HCT116 (cell line): ENCODE measurements around the gene RFX8. TPM values are rescaled to one million over a fixed set of nuclear protein-coding genes. Genes with fewer than 3 reads are reported as not detected.

Experiments
- ATAC-seq: fragments of 200-7000 bp; cut with Tn5 transposase; 2 replicates; pipeline ENCODE4 v1.9.1; 2020; ENCODE audit warnings: mild to moderate bottlenecking, moderate library complexity
- BruUV-seq: library from RNA; stranded (reverse); fragments of 400-500 nt; replicated peaks from 2 replicates; lab custom pipeline; 2021; lab: Mats Ljungman, UMichigan
- CTCF ChIA-PET: fragments of 300-600 bp; sonication (Branson Sonifier 250); formaldehyde crosslinking; loops from one replicate; lab custom pipeline; 2021; ENCODE audit warnings: antibody characterized with exemption; lab: Charles Lee
- POLR2A ChIA-PET: fragments of 300-600, 350-600 bp; sonication (Branson Sonifier 250); formaldehyde crosslinking; loops from one replicate; lab custom pipeline; 2021; ENCODE audit warnings: antibody characterized with exemption; lab: Charles Lee
- RAD21 ChIA-PET, 2 experiments: fragments of 300-600 bp; sonication (Branson Sonifier 250); formaldehyde crosslinking; loops; one replicate each; lab custom pipeline; 2023; ENCODE audit warnings: low total read pairs in 2 of 2; ENCODE audit not compliant: uncharacterized antibody in 2 of 2, unreplicated experiment in 2 of 2, low non-redundant PET in 1 of 2; lab: Charles Lee
- DNase-seq: peaks from one replicate; pipeline ENCODE4 v3.0.0-alpha.2; 2010; ENCODE audit warnings: low read depth, low spot score
- H2AFZ ChIP-seq: fragments of 200-600 bp; shearing (Covaris generic), sonication (generic); 2 replicates; pipeline ENCODE4 v1.6.1; 2017; ENCODE audit warnings: low read depth, mixed run types, mixed read lengths, antibody characterized with exemption, low read length; ENCODE audit not compliant: poor library complexity, severe bottlenecking
- H3K27ac ChIP-seq: 2 replicates; pipeline ENCODE4 v1.5.1; 2012; ENCODE audit warnings: low read depth, low read length
- H3K27me3 ChIP-seq: fragments of 200-600 bp; sonication (generic); 2 replicates; pipeline ENCODE4 v1.6.1; 2016; ENCODE audit warnings: mixed run types, low read length, mixed read lengths; ENCODE audit not compliant: insufficient read depth
- H3K36me3 ChIP-seq, 2 experiments: fragments of 200-500 bp in 1 of 2; fragments of 200-600 bp in 1 of 2; sonication (Bioruptor generic) in 1 of 2; sonication (generic) in 1 of 2; 2 replicates each; pipeline versions ENCODE4 v1.5.1 to v1.6.1; 2014 to 2016; ENCODE audit warnings: low read length in 2 of 2, inconsistent platforms in 1 of 2, mixed read lengths in 1 of 2, mixed run types in 1 of 2; ENCODE audit not compliant: insufficient read depth in 2 of 2, control insufficient read depth in 1 of 2
- H3K4me1 ChIP-seq, 2 experiments: fragments of 200-600 bp in 1 of 2; sonication (generic) in 1 of 2; 2 replicates each; pipeline versions ENCODE4 v1.5.1 to v1.6.1; 2012 to 2017; ENCODE audit warnings: low read length in 2 of 2, inconsistent platforms in 1 of 2, mild to moderate bottlenecking in 1 of 2, mixed read lengths in 1 of 2, mixed run types in 1 of 2, moderate library complexity in 1 of 2; ENCODE audit not compliant: insufficient read depth in 2 of 2, control insufficient read depth in 1 of 2
- H3K4me2 ChIP-seq: fragments of 200-600 bp; sonication (generic); 2 replicates; pipeline ENCODE4 v1.6.1; 2017; ENCODE audit warnings: mixed run types, low read length, mixed read lengths
- H3K4me3 ChIP-seq, 2 experiments: fragments of 200-600 bp in 1 of 2; sonication (generic) in 1 of 2; replicated peaks in 1 of 2; 2 replicates each; pipeline ENCODE4 v1.5.1; 2011 to 2016; ENCODE audit warnings: low read length in 2 of 2, control low read depth in 1 of 2, low read depth in 1 of 2, mild to moderate bottlenecking in 1 of 2, mixed read lengths in 1 of 2, mixed run types in 1 of 2
- H3K79me2 ChIP-seq: fragments of 200-600 bp; sonication (generic); 2 replicates; pipeline ENCODE4 v1.6.1; 2017; ENCODE audit warnings: mild to moderate bottlenecking, mixed run types, low read length, moderate library complexity, mixed read lengths; ENCODE audit not compliant: insufficient read depth
- H3K9ac ChIP-seq: fragments of 200-600 bp; sonication (generic); 2 replicates; pipeline ENCODE4 v1.6.1; 2016; ENCODE audit warnings: low read length, mixed read lengths
- H3K9me2 ChIP-seq: fragments of 200-600 bp; sonication (generic), shearing (Covaris generic); 2 replicates; pipeline ENCODE4 v1.6.1; 2017; ENCODE audit warnings: mixed run types, mild to moderate bottlenecking, moderate library complexity; ENCODE audit not compliant: insufficient read depth
- H3K9me3 ChIP-seq, 2 experiments: fragments of 200-500 bp in 1 of 2; fragments of 200-600 bp in 1 of 2; sonication (Bioruptor generic) in 1 of 2; sonication (generic) in 1 of 2; 2 replicates each; pipeline ENCODE4 v1.6.1; 2014 to 2017; ENCODE audit warnings: low read length in 2 of 2, mixed read lengths in 2 of 2, inconsistent platforms in 1 of 2, low read depth in 1 of 2, mild to moderate bottlenecking in 1 of 2, mixed run types in 1 of 2, moderate library complexity in 1 of 2; ENCODE audit not compliant: control insufficient read depth in 1 of 2, insufficient read depth in 1 of 2
- H4K20me1 ChIP-seq: fragments of 200-600 bp; sonication (generic), shearing (Covaris generic); 2 replicates; pipeline ENCODE4 v1.6.1; 2017; ENCODE audit warnings: mixed run types, mild to moderate bottlenecking, moderate library complexity; ENCODE audit not compliant: insufficient read depth
- CEBPB ChIP-seq: IDR thresholded peaks from 2 replicates; pipeline ENCODE4 v1.6.1; 2012; ENCODE audit warnings: low read depth
- CTCF ChIP-seq, 3 experiments: fragments of 200-600 bp in 1 of 3; sonication (generic) in 1 of 3; IDR thresholded peaks in 2 of 3; conservative IDR thresholded peaks in 1 of 3; 2 replicates each; pipeline ENCODE4 v1.5.1; 2012 to 2017; ENCODE audit warnings: low read depth in 2 of 3, low read length in 2 of 3, antibody characterized with exemption in 1 of 3, borderline replicate concordance in 1 of 3, control low read depth in 1 of 3, mild to moderate bottlenecking in 1 of 3, mixed read lengths in 1 of 3, mixed run types in 1 of 3, moderate library complexity in 1 of 3; ENCODE audit not compliant: insufficient read depth in 1 of 3
- ELF1 ChIP-seq: IDR thresholded peaks from 2 replicates; pipeline ENCODE4 v1.6.1; 2012; ENCODE audit warnings: low read depth, borderline replicate concordance
- EZH2 ChIP-seq: fragments of 200-600 bp; sonication (generic); IDR thresholded peaks from 2 replicates; pipeline ENCODE4 v1.6.1; 2017; ENCODE audit warnings: antibody characterized with exemption, mixed run types
- EZH2phosphoT487 ChIP-seq: fragments of 200-600 bp; IDR thresholded peaks from 2 replicates; pipeline ENCODE4 v1.6.1; 2018; ENCODE audit warnings: antibody characterized with exemption, borderline replicate concordance
- FOSL1 ChIP-seq: IDR thresholded peaks from 2 replicates; pipeline ENCODE4 v1.6.1; 2012; ENCODE audit warnings: low read depth
- JUND ChIP-seq: IDR thresholded peaks from 2 replicates; pipeline ENCODE4 v1.6.1; 2012
- POLR2A ChIP-seq: IDR thresholded peaks from 2 replicates; pipeline ENCODE4 v1.7.0; 2011; ENCODE audit warnings: borderline replicate concordance; ENCODE audit not compliant: insufficient read depth, insufficient read length; ENCODE audit errors: extremely low read depth
- RAD21 ChIP-seq: IDR thresholded peaks from 2 replicates; pipeline ENCODE4 v1.6.1; 2012; ENCODE audit warnings: low read depth, mild to moderate bottlenecking
- REST ChIP-seq: IDR thresholded peaks from 2 replicates; pipeline ENCODE4 v1.6.1; 2012; ENCODE audit warnings: low read depth
- SRF ChIP-seq: IDR thresholded peaks from 2 replicates; pipeline ENCODE4 v1.6.1; 2012; ENCODE audit warnings: low read depth
- TCF7L2 ChIP-seq: IDR thresholded peaks from 2 replicates; pipeline ENCODE4 v1.7.0; 2011; ENCODE audit warnings: borderline replicate concordance, inconsistent platforms; ENCODE audit not compliant: insufficient read depth, insufficient read length; ENCODE audit errors: extremely low read depth
- YY1 ChIP-seq: IDR thresholded peaks from 2 replicates; pipeline ENCODE4 v1.6.1; 2011; ENCODE audit warnings: low read length, low read depth, moderate library complexity, mild to moderate bottlenecking; ENCODE audit not compliant: insufficient replicate concordance; ENCODE audit errors: extremely low read depth
- ZFX ChIP-seq: fragments of 450-650 bp; IDR thresholded peaks from 2 replicates; pipeline ENCODE4 v1.6.1; 2017
- intact Hi-C: fragments of 100-400 bp; cut with micrococcal nuclease; formaldehyde crosslinking; loops from 2 replicates; pipeline ENCODE4 v1.10.0; 2022
- total RNA-seq: library from RNA; stranded (reverse); gene quantifications from one replicate; pipeline ENCODE4 v1.2.1, GENCODE V29; 2021; ENCODE audit not compliant: unreplicated experiment

RFX8 gene
- total RNA-seq, 1 experiment from 2014 or later = not detected

- Histone ChIP-seq H3K79me2 (no peaks in the 10 kb centered on the region), H3K27me3 (no peaks in the 10 kb centered on the region), H3K27ac (no peak overlapping the region), H3K9me3 (peaks cover 0 to 7% of the 10 kb centered on the region in 2 experiments; a peak in 1 of 4 replicates), H3K4me1 (peaks cover 8 to 30% of the 10 kb centered on the region in 2 experiments; a peak in 3 of 4 replicates), H3K36me3 (no peaks in the 10 kb centered on the region), H2AFZ (no peak overlapping the region), H3K9ac (no peak overlapping the region), H3K4me3 (no peak overlapping the region), H3K9me2 (no peaks in the 10 kb centered on the region), H3K4me2 (no peak overlapping the region), H4K20me1 (no peaks in the 10 kb centered on the region)
- ChIA-PET POLR2A (no interaction called here), RAD21 (no interaction called here), CTCF (no interaction called here)
- no peak for TF ChIP-seq JUND
- TF ChIP-seq EZH2 = no peak
- no peak for TF ChIP-seq ZFX
- TF ChIP-seq CEBPB = no peak
- TF ChIP-seq FOSL1 = no peak
- no peak for TF ChIP-seq YY1
- ATAC-seq (no peak), DNase-seq (no peak)
- intact Hi-C loops = loop anchor here (5.0 kb wide), 1 partner anchor 99 kb away; no protein-coding TSS in a partner anchor
- BruUV-seq = no TSS peak
These were observed 41.4 kb upstream of the RFX8 start for GRCh38 chr2:101516349-101516748.

GRCh38 chr2:101515477-101515876 is 40.6 kb upstream of the RFX8 start:
- Histone ChIP-seq H3K4me1 (peaks cover 8 to 30% of the 10 kb centered on the region in 2 experiments; a peak in 3 of 4 replicates), H3K9me3 (peaks cover 0 to 7% of the 10 kb centered on the region in 2 experiments; a peak in 1 of 4 replicates), H3K79me2 (no peaks in the 10 kb centered on the region), H3K27me3 (no peaks in the 10 kb centered on the region), H3K36me3 (no peaks in the 10 kb centered on the region), H3K9ac (no peak overlapping the region), H2AFZ (no peak overlapping the region), H3K27ac (no peak overlapping the region), H4K20me1 (no peaks in the 10 kb centered on the region), H3K9me2 (no peaks in the 10 kb centered on the region), H3K4me3 (no peak overlapping the region), H3K4me2 (no peak overlapping the region)
- POLR2A ChIA-PET = no interaction called here
- RAD21 ChIA-PET = no interaction called here
- TF ChIP-seq EZH2 = no peak
- no peak for TF ChIP-seq SRF
- no peak for TF ChIP-seq JUND
- no peak for TF ChIP-seq FOSL1
- TF ChIP-seq TCF7L2 = no peak
- TF ChIP-seq YY1 = no peak
- TF ChIP-seq CEBPB = no peak
- TF ChIP-seq EZH2phosphoT487 = no peak
- no peak for TF ChIP-seq POLR2A
- TF ChIP-seq RAD21 = no peak
- TF ChIP-seq REST = no peak
- no peak for TF ChIP-seq CTCF (IDR thresholded peaks at IDR 0.05 in 2 of 3, conservative IDR thresholded peaks at IDR 0.05 in 1 of 3; ENCODE audit: borderline replicate concordance in 1 of 3, insufficient read depth in 1 of 3, low read depth in 2 of 3, low read length in 2 of 3)
- no peak for TF ChIP-seq ELF1
- CTCF ChIA-PET = interaction anchor here (0.8 kb wide), 1 partner anchor 315 kb away, joined by 3 read pairs; no protein-coding TSS in a partner anchor
- no TSS peak for BruUV-seq
- intact Hi-C loops = loop anchor here (5.0 kb wide), 1 partner anchor 98 kb away; no protein-coding TSS in a partner anchor
- ATAC-seq (no peak), DNase-seq (no peak)
